Measurements from ENCODE around the gene MTF1. TPM values are rescaled to one million over a fixed set of nuclear protein-coding genes. Genes with fewer than 3 reads are reported as not detected.

The MTF1 gene
- total RNA-seq, 1 experiment from 2014 or later: 5.1 TPM

Small RNAs within 50 kb of the gene (small RNA-seq; reads per million reads assigned to genes)
- gene RF00092: not detected
- not detected for gene RNU6-584P

Other genes with a start within 250 kb of the MTF1 start
- not detected in 2 replicates for gene RSPO1, start 224.7 kb downstream of the MTF1 start, total RNA-seq (2014; rRNA removed; shearing (Covaris generic); ENCODE audit: low replicate concordance)
- 25.7 and 33.1 TPM in 2 replicates for gene CDCA8, start 167.1 kb downstream of the MTF1 start, total RNA-seq (2014; rRNA removed; shearing (Covaris generic); ENCODE audit: low replicate concordance)
- not detected in 2 replicates for gene EPHA10, start 94.5 kb downstream of the MTF1 start, total RNA-seq (2014; rRNA removed; shearing (Covaris generic); ENCODE audit: low replicate concordance)
- gene MANEAL, start 65.7 kb downstream of the MTF1 start, total RNA-seq (2014; rRNA removed; shearing (Covaris generic); ENCODE audit: low replicate concordance): 27.8 and 31.6 TPM in 2 replicates
- 26.2 and 56.2 TPM in 2 replicates for gene C1orf122, start 51.8 kb downstream of the MTF1 start, total RNA-seq (2014; rRNA removed; shearing (Covaris generic); ENCODE audit: low replicate concordance)
- gene YRDC, start 51.4 kb downstream of the MTF1 start, total RNA-seq (2014; rRNA removed; shearing (Covaris generic); ENCODE audit: low replicate concordance): 17.6 and 21.8 TPM in 2 replicates
- 45.7 and 47.0 TPM in 2 replicates for gene INPP5B, start 87.5 kb upstream of the MTF1 start, total RNA-seq (2014; rRNA removed; shearing (Covaris generic); ENCODE audit: low replicate concordance)
- 56.8 and 124 TPM in 2 replicates for gene SF3A3, start 130.4 kb upstream of the MTF1 start, total RNA-seq (2014; rRNA removed; shearing (Covaris generic); ENCODE audit: low replicate concordance)
- gene FHL3, start 145.9 kb upstream of the MTF1 start, total RNA-seq (2014; rRNA removed; shearing (Covaris generic); ENCODE audit: low replicate concordance): 4.6 and 10.7 TPM in 2 replicates
- gene UTP11, start 153.1 kb upstream of the MTF1 start, total RNA-seq (2014; rRNA removed; shearing (Covaris generic); ENCODE audit: low replicate concordance): 27.3 and 31.1 TPM in 2 replicates
- gene POU3F1, start 187.2 kb upstream of the MTF1 start, total RNA-seq (2014; rRNA removed; shearing (Covaris generic); ENCODE audit: low replicate concordance): 0.07 TPM in 1 of 2 replicates, not detected in the other

All from Karpas-422 (cell line).